SW480 (cell line): Measurements from ENCODE around the gene WFDC1.
A peak's percentile ranks its signal among the peaks of the same experiment; 100 is the strongest.

Source experiments
- DNase-seq: peaks from one replicate; pipeline ENCODE4 v3.0.0-alpha.2; 2016; ENCODE audit warnings: low spot score

WFDC1 gene

GRCh38 chr16:84272740-84273320 lies 21.8 kb upstream of the WFDC1 start:
- no peak for DNase-seq

GRCh38 chr16:84274515-84274914 lies 20.2 kb upstream of the WFDC1 start:
- DNase-seq = no peak

GRCh38 chr16:84275585-84276151 lies 19.0 kb upstream of the WFDC1 start:
- DNase-seq = no peak

- DNase-seq = peak; percentile 41
These were observed 17.3 kb upstream of the WFDC1 start for GRCh38 chr16:84277244-84277823.

- DNase-seq = no peak
These were observed 16.3 kb upstream of the WFDC1 start for GRCh38 chr16:84278333-84278732.

DNA sequence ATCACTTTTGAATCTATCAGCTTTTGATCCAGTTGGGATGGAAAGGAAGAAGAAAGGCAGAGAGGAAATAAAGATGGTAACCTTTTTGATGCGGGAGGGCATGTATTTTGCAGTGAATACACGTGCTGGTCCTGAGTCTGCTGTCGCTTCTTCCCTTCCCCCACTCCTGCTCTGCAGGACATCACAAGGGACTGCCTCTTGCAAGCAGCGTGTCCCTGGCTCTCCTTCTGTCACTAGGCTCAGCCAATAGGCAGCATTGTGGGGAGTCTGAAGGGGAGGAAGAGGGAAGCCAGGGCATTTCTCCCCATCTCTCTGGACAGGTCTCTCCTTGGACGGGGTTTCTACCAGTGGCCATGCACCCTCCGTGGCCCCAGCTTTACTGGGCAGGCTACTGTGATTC lies 15.7 kb upstream of the WFDC1 start:
- no peak for DNase-seq

GRCh38 chr16:84279881-84280280 lies 14.8 kb upstream of the WFDC1 start:
- no peak for DNase-seq

DNA sequence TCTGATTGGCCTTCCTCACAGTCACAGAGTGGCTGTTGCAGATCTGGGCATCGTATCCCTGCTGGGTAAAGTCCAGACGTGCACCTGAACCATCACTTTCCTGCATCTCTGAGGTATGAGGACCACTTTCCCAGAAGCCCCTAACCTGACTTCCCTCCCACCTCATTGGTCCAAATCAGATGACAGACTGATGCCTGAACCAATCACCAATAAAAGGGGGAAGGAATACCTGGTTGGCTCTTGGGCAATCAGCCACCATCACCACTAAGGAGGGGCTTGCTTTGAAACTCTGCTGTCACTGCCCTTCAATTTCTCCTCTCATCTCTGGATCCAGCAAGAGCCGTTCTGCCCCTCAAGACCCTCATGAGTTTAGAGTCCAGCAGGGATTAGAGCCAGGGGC lies 13.6 kb upstream of the WFDC1 start:
- DNase-seq = no peak

- DNase-seq = no peak
These were observed 12.1 kb upstream of the WFDC1 start for GRCh38 chr16:84282533-84282932.

GRCh38 chr16:84283314-84284153 lies 11.1 kb upstream of the WFDC1 start:
- no peak for DNase-seq

- DNase-seq = peak; percentile 9
These were observed 10.4 kb upstream of the WFDC1 start for GRCh38 chr16:84284154-84284722.

GRCh38 chr16:84286578-84287240 lies 8.0 kb upstream of the WFDC1 start:
- no peak for DNase-seq

GRCh38 chr16:84288902-84289301 lies 5.8 kb upstream of the WFDC1 start:
- DNase-seq = no peak

DNA sequence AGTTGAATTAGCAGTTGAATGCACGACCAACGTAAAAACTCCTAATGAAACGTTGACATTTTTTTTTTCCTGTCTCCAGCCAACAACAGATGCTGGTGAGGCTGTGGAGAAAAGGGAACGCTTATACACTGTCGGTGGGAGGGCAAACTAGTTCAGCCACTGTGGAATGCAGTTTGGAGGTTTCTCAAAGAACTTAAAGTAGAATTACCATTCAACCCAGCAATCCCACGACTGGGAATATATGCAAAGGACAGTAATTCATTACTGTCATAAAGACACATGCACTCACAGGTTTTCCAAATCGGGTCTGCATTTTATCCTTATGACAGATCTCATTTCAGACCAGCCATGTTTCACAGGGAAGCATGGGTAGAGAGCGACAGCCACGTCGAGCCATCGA lies 3.5 kb upstream of the WFDC1 start:
- DNase-seq = no peak

DNA sequence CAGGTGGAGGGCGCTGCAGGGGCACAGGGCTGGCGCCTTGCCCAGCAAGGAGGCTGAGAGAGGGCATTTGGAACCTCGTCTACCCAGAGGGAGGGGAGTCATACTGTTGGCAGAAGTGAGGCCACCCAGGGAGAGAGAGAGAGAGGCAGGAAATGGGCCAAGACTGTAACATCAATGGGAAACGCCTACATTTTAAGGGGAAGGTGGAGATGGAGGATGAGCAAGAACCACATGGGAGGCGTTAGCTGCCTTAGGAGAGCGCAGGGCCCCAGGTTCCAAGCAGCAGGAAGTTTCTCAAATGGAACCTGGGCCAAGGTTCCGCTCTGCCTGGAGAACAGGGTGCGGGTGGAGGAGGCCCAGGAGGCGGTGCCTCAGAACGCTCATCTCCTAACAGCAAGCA lies 2.7 kb upstream of the WFDC1 start:
- no peak for DNase-seq

DNA sequence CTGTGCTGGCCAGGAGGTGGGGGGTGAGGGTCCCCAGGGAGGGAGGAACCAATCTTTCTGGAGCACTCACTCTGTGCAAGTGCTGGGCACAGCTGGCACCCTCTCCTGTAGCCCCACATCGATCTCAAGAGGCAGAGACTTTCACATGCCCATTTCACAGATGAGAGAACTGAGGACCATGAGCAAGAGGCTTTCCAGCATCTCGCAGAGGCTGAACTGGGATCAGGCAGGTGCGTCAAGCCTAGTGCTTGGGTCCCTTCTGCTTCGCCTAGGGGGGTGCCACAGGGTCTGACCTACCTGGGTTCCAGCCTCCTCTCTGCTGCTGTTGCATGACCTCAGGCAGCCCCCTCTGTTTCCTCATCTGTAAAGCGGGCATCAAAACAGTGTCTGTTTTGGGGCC lies 1.3 kb upstream of the WFDC1 start:
- no peak for DNase-seq

DNA sequence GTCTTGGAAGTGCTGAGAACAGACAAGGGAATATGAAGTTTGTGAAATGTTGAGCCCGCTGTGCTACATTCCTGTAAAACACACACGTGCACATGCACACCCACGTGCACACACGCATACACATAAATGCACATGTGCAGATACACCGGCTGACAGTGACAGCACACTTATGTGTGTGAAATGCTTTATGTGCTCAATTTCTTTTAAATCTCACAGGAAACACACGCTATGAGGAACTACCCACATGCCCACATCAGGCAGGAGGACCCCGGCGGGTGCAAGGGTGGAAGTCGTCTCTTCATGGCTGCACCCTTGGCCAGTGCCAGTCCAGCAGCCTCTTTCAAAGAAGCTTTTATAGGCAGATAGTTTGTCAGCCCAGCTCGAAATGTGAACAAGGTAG lies 561 bp upstream of the WFDC1 start:
- no peak for DNase-seq

- no peak for DNase-seq
These were observed 654 bp downstream of the WFDC1 start for GRCh38 chr16:84295203-84295860.

GRCh38 chr16:84298376-84298899 lies 3.8 kb downstream of the WFDC1 start:
- no peak for DNase-seq

GRCh38 chr16:84299734-84300440 lies 5.2 kb downstream of the WFDC1 start:
- no peak for DNase-seq
